Amniotic epithelial cell (primary cell): ENCODE measurements around the gene LMO4.

Source experiments
- DNase-seq: peaks from one replicate; pipeline ENCODE4 v3.0.0-alpha.2; 2010; ENCODE audit warnings: low read depth

LMO4 gene

GRCh38 chr1:87329051-87329525 lies 408 bp downstream of the LMO4 start:
- peak; percentile 38 for DNase-seq

DNA sequence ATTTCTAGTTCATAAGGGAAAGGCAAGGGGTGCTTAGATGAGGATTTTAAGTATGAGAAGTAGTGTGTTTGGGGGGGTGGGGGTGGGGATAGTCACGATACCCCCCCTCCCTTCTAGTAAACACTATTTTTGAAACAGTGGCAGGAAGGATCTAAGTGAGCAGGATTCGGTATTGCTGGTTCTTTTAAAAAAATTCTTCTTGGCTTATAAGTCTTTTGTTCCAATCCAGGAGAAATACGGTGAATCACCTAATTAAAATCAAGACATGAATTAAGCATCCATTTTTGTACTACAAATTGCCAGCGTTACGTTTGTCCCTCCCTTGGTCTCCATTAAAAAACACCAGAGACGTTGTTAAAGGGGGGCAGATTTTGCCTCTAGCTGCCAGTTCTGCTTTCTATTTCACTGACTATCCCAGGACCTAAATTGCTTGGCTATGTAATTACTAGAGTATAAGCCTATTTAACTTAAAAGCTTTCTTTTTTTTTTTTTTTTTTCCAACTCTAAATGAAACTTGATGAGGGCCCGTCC lies 911 bp downstream of the LMO4 start:
- DNase-seq, result peak; percentile 9

- DNase-seq, result peak; percentile 22
Observed at GRCh38 chr1:87330057-87330884, 1.6 kb downstream of the LMO4 start.

GRCh38 chr1:87330885-87331364 lies 2.2 kb downstream of the LMO4 start:
- no peak for DNase-seq

GRCh38 chr1:87331365-87332241 lies 2.9 kb downstream of the LMO4 start:
- peak; percentile 58 for DNase-seq

DNA sequence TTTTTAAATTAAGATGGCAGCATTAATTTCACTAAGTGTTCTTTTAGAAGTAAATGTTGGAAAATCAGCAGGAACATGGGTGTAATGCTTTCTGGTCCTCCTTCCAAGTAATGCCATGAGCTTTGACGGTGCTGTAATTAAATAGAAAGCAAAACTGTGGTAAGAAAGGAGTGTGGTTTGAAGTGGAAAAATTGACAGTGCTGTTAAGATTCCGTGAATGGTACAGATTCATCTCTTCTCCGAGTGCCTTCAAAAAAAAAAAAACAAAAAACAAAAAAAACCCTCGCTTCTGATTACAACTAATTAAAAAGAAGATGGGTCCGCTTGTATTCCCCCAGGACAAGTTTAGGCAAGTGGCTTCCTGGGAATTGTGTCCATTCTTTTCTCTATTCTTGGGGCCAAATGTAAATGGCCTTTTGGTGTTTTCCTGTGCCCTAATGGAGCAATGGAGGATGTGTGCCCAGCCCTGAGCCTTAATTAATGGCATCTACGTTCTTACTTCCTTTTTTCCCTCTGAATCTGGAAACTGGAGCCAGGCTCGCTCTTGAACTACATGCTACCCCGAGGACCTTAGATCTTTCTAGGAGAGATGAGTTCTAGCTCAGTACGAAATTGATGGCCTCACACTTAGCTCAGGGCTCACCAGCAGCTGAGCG lies 5.1 kb downstream of the LMO4 start:
- peak; percentile 10 for DNase-seq

- DNase-seq, result peak; percentile 45
Observed at GRCh38 chr1:87334351-87335174, 5.9 kb downstream of the LMO4 start.

- DNase-seq, result peak; percentile 33
Observed at GRCh38 chr1:87335175-87335884, 6.7 kb downstream of the LMO4 start.

DNA sequence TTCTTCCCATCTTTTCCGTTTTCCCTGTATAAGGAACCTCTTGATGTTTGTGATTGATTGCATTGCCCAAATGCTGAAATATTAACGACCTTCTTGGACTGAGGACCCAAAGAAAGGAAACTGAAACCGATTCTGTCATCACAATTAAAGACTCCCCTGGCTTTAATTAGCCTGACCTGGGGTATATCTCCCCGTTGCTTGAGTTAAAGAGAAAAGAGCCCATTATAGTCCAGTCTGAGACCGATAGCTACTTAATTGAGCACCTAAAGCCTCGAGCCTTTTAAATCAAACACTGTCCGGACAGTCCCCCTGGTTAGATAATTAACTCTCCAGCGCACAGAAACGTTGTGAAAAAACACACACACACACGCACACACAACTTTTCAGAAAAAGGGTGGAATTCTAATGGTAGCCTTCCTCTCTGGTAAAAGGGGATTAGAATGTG lies 8.0 kb downstream of the LMO4 start:
- DNase-seq, result no peak

DNA sequence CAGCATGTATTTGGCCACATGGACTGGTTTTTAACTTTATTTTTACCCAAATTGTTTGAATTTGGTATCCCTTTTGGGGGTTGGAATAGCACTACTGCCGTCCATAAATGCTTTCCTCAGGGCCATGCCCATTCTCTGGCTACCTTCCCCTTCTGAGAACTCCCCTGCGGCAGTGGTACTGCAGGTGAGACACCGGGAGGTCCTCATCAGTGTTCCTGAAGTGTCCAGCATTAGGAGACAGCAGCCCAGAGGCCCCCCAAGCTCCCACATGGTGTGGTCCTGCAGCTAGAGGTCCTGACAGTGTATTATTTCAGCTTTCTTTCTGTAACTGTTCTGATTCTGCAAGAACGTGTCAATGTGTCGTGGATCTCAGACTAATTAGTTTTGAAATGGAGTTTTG lies 8.9 kb downstream of the LMO4 start:
- DNase-seq, result no peak

DNA sequence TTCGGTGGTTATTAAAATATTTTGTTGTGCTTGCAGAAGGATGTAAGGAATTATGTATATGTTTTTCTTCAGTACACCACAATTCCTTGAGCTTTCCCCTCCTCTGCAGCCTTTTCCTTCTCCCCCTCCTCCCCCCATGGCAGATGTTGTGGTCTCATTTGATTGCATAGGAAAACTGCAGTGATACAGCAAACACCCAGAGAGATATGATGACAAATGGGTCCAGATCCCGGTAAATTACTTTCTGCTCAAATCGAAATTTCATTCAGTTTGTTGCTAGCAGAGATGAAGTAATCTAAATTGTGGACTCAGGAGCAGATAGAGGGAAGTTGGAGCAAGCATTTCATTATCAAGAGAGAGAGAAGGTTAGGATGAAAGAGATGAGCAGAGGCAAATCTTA lies 9.9 kb downstream of the LMO4 start:
- peak; percentile 22 for DNase-seq

- no peak for DNase-seq
Observed at GRCh38 chr1:87344231-87344630, 15.6 kb downstream of the LMO4 start.

- DNase-seq, result no peak
Observed at GRCh38 chr1:87346130-87346814, 17.6 kb downstream of the LMO4 start.

- DNase-seq, result no peak
Observed at GRCh38 chr1:87348341-87349019, 19.8 kb downstream of the LMO4 start.

DNA sequence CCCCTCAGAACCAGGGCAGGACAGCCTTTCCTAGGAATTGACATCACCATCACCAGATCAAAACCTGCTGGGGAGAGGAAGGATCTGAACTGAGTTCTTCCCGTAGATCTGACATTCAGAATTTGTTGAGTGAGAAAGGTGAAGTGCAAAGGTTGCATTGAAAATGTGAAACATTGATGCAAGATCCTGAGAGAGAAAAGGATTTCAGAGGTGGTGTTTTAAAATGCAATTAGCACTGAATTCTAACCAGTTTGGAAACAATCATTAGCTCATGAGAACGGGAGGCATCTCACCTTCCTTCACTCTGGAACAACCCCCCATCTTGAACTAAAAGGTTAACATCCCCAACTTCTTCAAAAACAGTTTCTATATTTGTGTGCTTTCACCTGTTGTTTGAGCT lies 20.4 kb downstream of the LMO4 start:
- DNase-seq, result no peak

- no peak for DNase-seq
Observed at GRCh38 chr1:87355894-87356293, 27.2 kb downstream of the LMO4 start.

- no peak for DNase-seq
Observed at GRCh38 chr1:87356591-87356990, 27.9 kb downstream of the LMO4 start.

DNA sequence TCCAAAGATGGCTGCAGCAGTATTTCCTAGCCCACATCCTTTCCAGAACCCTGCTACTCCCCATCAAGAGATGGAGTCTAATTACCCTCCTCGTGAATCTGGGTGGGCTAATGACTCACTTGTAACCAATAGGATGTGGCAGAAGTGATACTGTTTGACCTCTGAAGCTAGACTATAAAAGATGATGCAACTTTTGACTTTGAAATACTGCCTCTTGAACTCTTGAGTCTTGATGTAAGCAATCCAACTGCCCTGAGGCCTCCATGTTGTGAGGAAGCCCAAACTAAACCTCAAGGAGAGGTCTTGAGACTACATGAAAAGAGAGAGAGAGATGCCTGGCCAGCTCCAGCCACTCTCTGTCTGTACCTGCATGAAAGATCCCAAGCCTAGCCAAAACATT lies 29.5 kb downstream of the LMO4 start:
- peak; percentile 36 for DNase-seq

DNA sequence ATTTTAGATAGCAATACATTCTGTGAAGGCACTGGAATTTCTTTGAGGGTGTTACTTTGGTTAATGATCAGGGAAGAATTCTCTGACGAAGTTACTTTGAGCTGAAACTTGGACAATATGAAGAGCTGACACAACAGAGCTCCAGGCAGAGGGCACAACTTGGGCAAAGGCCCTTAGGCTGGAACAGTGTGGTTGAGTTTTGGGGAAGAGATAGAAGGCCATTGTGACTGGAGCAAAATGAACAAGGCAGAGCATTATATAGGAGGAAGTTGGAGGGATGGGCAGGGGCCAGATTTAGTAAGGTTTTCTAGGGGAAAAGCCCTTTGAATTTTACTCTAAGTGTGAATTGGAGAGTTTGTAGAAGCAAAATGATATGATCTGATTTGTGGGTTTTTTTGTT lies 30.9 kb downstream of the LMO4 start:
- no peak for DNase-seq
